Measurements from ENCODE around the gene RAB27A.
"Not testable (repeated sequence)": the region's sequence is repeated elsewhere in the genome, so short reads cannot be mapped to it uniquely, and the experiment has no call there.

The RAB27A gene

GRCh38 chr15:55286442-55287189 is 3.0 kb downstream of the RAB27A start:
- not testable (repeated sequence) for H3K18ac ChIP-seq (ENCODE audit: low read depth in 1 of 2, low read length in 2 of 2); H3K23ac ChIP-seq (ENCODE audit: low read length in 2 of 2); H3K9me3 ChIP-seq (ENCODE audit: control insufficient read depth, low read length); H4K91ac ChIP-seq (ENCODE audit: low read length); H3K4me1 ChIP-seq (ENCODE audit: control insufficient read depth, insufficient read depth, low read depth, low read length); H4K8ac ChIP-seq (ENCODE audit: low read length); H2BK120ac ChIP-seq (ENCODE audit: low read depth, low read length); H2BK15ac ChIP-seq (ENCODE audit: low read depth, poor library complexity, severe bottlenecking); H2AK5ac ChIP-seq (ENCODE audit: low read length, severe bottlenecking); H3K36me3 ChIP-seq (ENCODE audit: control insufficient read depth in 1 of 2, insufficient read depth in 2 of 2, low read depth in 1 of 2, low read length in 2 of 2); H3K4ac ChIP-seq (ENCODE audit: low read depth in 1 of 2, low read length in 2 of 2); H3K14ac ChIP-seq (ENCODE audit: low read length in 2 of 2); H3K27me3 ChIP-seq (ENCODE audit: control insufficient read depth in 1 of 2, insufficient read depth in 1 of 2, low read length in 2 of 2); H3K9ac ChIP-seq (ENCODE audit: low read length); H3K4me2 ChIP-seq (ENCODE audit: low read length, poor library complexity, severe bottlenecking); H2BK12ac ChIP-seq (ENCODE audit: low read length in 2 of 2); H3K27ac ChIP-seq (ENCODE audit: low read length, poor library complexity, severe bottlenecking); H2AFZ ChIP-seq (ENCODE audit: low read depth, low read length); H3K4me3 ChIP-seq (ENCODE audit: insufficient read depth in 1 of 2, low read depth in 1 of 2, low read length in 2 of 2); H2BK5ac ChIP-seq (ENCODE audit: low read depth, low read length, poor library complexity, severe bottlenecking); DNase-seq
- 95% methylated on average over 10 of the region's 10 CpGs for WGBS
- H3K79me1 ChIP-seq (replicated peaks; ENCODE audit: low read length, poor library complexity, severe bottlenecking) = peaks cover 19% of the 10 kb centered on the region

- H3K4ac ChIP-seq (ENCODE audit: low read depth in 1 of 2, low read length in 2 of 2) = no peak overlapping the region
- WGBS = 91% methylated on average over 1 of the region's 1 CpG
- no peaks in the 10 kb centered on the region for H3K9me3 ChIP-seq (ENCODE audit: control insufficient read depth, low read length)
- no peak overlapping the region for H4K8ac ChIP-seq (ENCODE audit: low read length)
- no peak overlapping the region for H2BK120ac ChIP-seq (ENCODE audit: low read depth, low read length)
- H3K27me3 ChIP-seq (ENCODE audit: control insufficient read depth in 1 of 2, insufficient read depth in 1 of 2, low read length in 2 of 2) = no peaks in the 10 kb centered on the region
- H4K91ac ChIP-seq (ENCODE audit: low read length) = no peak overlapping the region
- DNase-seq = no peak
- H3K27ac ChIP-seq (ENCODE audit: low read length, poor library complexity, severe bottlenecking) = no peak overlapping the region
- no peak overlapping the region for H2BK12ac ChIP-seq (ENCODE audit: low read length in 2 of 2)
- H3K14ac ChIP-seq (ENCODE audit: low read length in 2 of 2) = no peak overlapping the region
- H3K36me3 ChIP-seq (ENCODE audit: control insufficient read depth in 1 of 2, insufficient read depth in 2 of 2, low read depth in 1 of 2, low read length in 2 of 2) = peaks cover 0 to 7% of the 10 kb centered on the region in 2 experiments
- H3K23ac ChIP-seq (ENCODE audit: low read length in 2 of 2) = no peak overlapping the region
- peaks cover 16% of the 10 kb centered on the region for H3K79me1 ChIP-seq (replicated peaks; ENCODE audit: low read length, poor library complexity, severe bottlenecking)
- peaks cover 3% of the 10 kb centered on the region for H3K4me1 ChIP-seq (ENCODE audit: control insufficient read depth, insufficient read depth, low read depth, low read length)
- H2BK15ac ChIP-seq (ENCODE audit: low read depth, poor library complexity, severe bottlenecking) = no peak overlapping the region
- H2AK5ac ChIP-seq (ENCODE audit: low read length, severe bottlenecking) = no peak overlapping the region
- no peak overlapping the region for H3K4me3 ChIP-seq (ENCODE audit: insufficient read depth in 1 of 2, low read depth in 1 of 2, low read length in 2 of 2)
- H2AFZ ChIP-seq (ENCODE audit: low read depth, low read length) = no peak overlapping the region
- no peak overlapping the region for H3K9ac ChIP-seq (ENCODE audit: low read length)
- H3K4me2 ChIP-seq (ENCODE audit: low read length, poor library complexity, severe bottlenecking) = no peak overlapping the region
- H3K18ac ChIP-seq (ENCODE audit: low read depth in 1 of 2, low read length in 2 of 2) = peak overlapping the region in 1 of 2 experiments; percentile 63
- no peak overlapping the region for H2BK5ac ChIP-seq (ENCODE audit: low read depth, low read length, poor library complexity, severe bottlenecking)
Observed at GRCh38 chr15:55284426-55284825, 5.2 kb downstream of the RAB27A start.

- Histone ChIP-seq H4K91ac (ENCODE audit: low read length) (no peak overlapping the region), H3K9me3 (ENCODE audit: control insufficient read depth, low read length) (no peaks in the 10 kb centered on the region), H3K9ac (ENCODE audit: low read length) (no peak overlapping the region), H2BK5ac (ENCODE audit: low read depth, low read length, poor library complexity, severe bottlenecking) (no peak overlapping the region), H2BK15ac (ENCODE audit: low read depth, poor library complexity, severe bottlenecking) (no peak overlapping the region), H4K8ac (ENCODE audit: low read length) (no peak overlapping the region), H3K79me1 (replicated peaks; ENCODE audit: low read length, poor library complexity, severe bottlenecking) (peaks cover 19% of the 10 kb centered on the region), H2BK120ac (ENCODE audit: low read depth, low read length) (no peak overlapping the region), H3K4me1 (ENCODE audit: control insufficient read depth, insufficient read depth, low read depth, low read length) (peaks cover 3% of the 10 kb centered on the region), H3K4me2 (ENCODE audit: low read length, poor library complexity, severe bottlenecking) (no peak overlapping the region), H3K23ac (ENCODE audit: low read length in 2 of 2) (no peak overlapping the region), H3K4me3 (ENCODE audit: insufficient read depth in 1 of 2, low read depth in 1 of 2, low read length in 2 of 2) (no peak overlapping the region), H3K4ac (ENCODE audit: low read depth in 1 of 2, low read length in 2 of 2) (peak overlapping the region in 1 of 2 experiments; percentile 79), H3K18ac (ENCODE audit: low read depth in 1 of 2, low read length in 2 of 2) (peak overlapping the region in 1 of 2 experiments; percentile 37), H3K27ac (ENCODE audit: low read length, poor library complexity, severe bottlenecking) (no peak overlapping the region), H2AFZ (ENCODE audit: low read depth, low read length) (no peak overlapping the region), H2AK5ac (ENCODE audit: low read length, severe bottlenecking) (no peak overlapping the region), H3K36me3 (ENCODE audit: control insufficient read depth in 1 of 2, insufficient read depth in 2 of 2, low read depth in 1 of 2, low read length in 2 of 2) (peaks cover 0 to 7% of the 10 kb centered on the region in 2 experiments), H3K14ac (ENCODE audit: low read length in 2 of 2) (no peak overlapping the region), H2BK12ac (ENCODE audit: low read length in 2 of 2) (peak overlapping the region in 1 of 2 experiments; percentile 59), H3K27me3 (ENCODE audit: control insufficient read depth in 1 of 2, insufficient read depth in 1 of 2, low read length in 2 of 2) (no peaks in the 10 kb centered on the region)
- 93% methylated on average over 3 of the region's 6 CpGs for WGBS
- DNase-seq = no peak
Observed at GRCh38 chr15:55283379-55284147, 6.0 kb downstream of the RAB27A start.

- Histone ChIP-seq H4K8ac (ENCODE audit: low read length) (peak overlapping the region; percentile 33), H3K14ac (ENCODE audit: low read length in 2 of 2) (peak overlapping the region in 1 of 2 experiments; percentile 76), H3K9me3 (ENCODE audit: control insufficient read depth, low read length) (no peaks in the 10 kb centered on the region), H3K27ac (ENCODE audit: low read length, poor library complexity, severe bottlenecking) (peak overlapping the region; percentile 28), H2BK15ac (ENCODE audit: low read depth, poor library complexity, severe bottlenecking) (peak overlapping the region; percentile 21), H3K79me1 (replicated peaks; ENCODE audit: low read length, poor library complexity, severe bottlenecking) (peaks cover 20% of the 10 kb centered on the region), H3K4me2 (ENCODE audit: low read length, poor library complexity, severe bottlenecking) (no peak overlapping the region), H2AFZ (ENCODE audit: low read depth, low read length) (no peak overlapping the region), H2AK5ac (ENCODE audit: low read length, severe bottlenecking) (peak overlapping the region; percentile 67), H3K4me3 (ENCODE audit: insufficient read depth in 1 of 2, low read depth in 1 of 2, low read length in 2 of 2) (peak overlapping the region in 1 of 2 experiments; percentile 9), H2BK12ac (ENCODE audit: low read length in 2 of 2) (peak overlapping the region; percentile 81 to 98), H3K4me1 (ENCODE audit: control insufficient read depth, insufficient read depth, low read depth, low read length) (peaks cover 3% of the 10 kb centered on the region), H3K9ac (ENCODE audit: low read length) (peak overlapping the region; percentile 20), H2BK120ac (ENCODE audit: low read depth, low read length) (no peak overlapping the region), H3K4ac (ENCODE audit: low read depth in 1 of 2, low read length in 2 of 2) (peak overlapping the region; percentile 66 to 77), H2BK5ac (ENCODE audit: low read depth, low read length, poor library complexity, severe bottlenecking) (no peak overlapping the region), H3K18ac (ENCODE audit: low read depth in 1 of 2, low read length in 2 of 2) (peak overlapping the region; percentile 56 to 92), H3K36me3 (ENCODE audit: control insufficient read depth in 1 of 2, insufficient read depth in 2 of 2, low read depth in 1 of 2, low read length in 2 of 2) (peaks cover 0 to 7% of the 10 kb centered on the region in 2 experiments), H4K91ac (ENCODE audit: low read length) (peak overlapping the region; percentile 96), H3K27me3 (ENCODE audit: control insufficient read depth in 1 of 2, insufficient read depth in 1 of 2, low read length in 2 of 2) (no peaks in the 10 kb centered on the region), H3K23ac (ENCODE audit: low read length in 2 of 2) (no peak overlapping the region)
- peak; percentile 91 for DNase-seq
- 45% methylated on average over 5 of the region's 5 CpGs for WGBS
Observed at GRCh38 chr15:55282284-55282833, 7.3 kb downstream of the RAB27A start.

Measured in mesenchymal stem cell (in vitro differentiated cells and primary cell).